DOHH2 (cell line): ENCODE results near the gene NPY.

ENCODE experiments used
- H3F3A ChIP-seq: fragments of 200-600 bp; sonication (generic), shearing (Covaris generic); 2 replicates; pipeline ENCODE4 v1.6.0; 2016; ENCODE audit warnings: antibody characterized with exemption, mild to moderate bottlenecking; ENCODE audit not compliant: control insufficient read depth, insufficient read depth
- H3K27ac ChIP-seq: fragments of 200-600 bp; sonication (generic); 2 replicates; pipeline ENCODE4 v1.5.1; 2014; ENCODE audit warnings: low read depth, mild to moderate bottlenecking, low read length, moderate library complexity
- H3K27me3 ChIP-seq: fragments of 200-600 bp; sonication (generic); 2 replicates; pipeline ENCODE4 v1.6.1; 2014; ENCODE audit warnings: mild to moderate bottlenecking, low read length, mixed read lengths; ENCODE audit not compliant: control insufficient read depth
- H3K36me3 ChIP-seq: fragments of 200-600 bp; sonication (generic); 2 replicates; pipeline ENCODE4 v1.6.1; 2014; ENCODE audit warnings: mild to moderate bottlenecking, low read length, moderate library complexity, mixed read lengths; ENCODE audit not compliant: control insufficient read depth
- H3K4me1 ChIP-seq: fragments of 200-600 bp; sonication (generic); 2 replicates; pipeline ENCODE4 v1.6.1; 2014; ENCODE audit warnings: mild to moderate bottlenecking, low read length, mixed read lengths; ENCODE audit not compliant: control insufficient read depth
- H3K4me2 ChIP-seq: fragments of 200-600 bp; sonication (generic); 2 replicates; pipeline ENCODE4 v1.6.0; 2014; ENCODE audit warnings: mild to moderate bottlenecking, low read length, moderate library complexity
- H3K4me3 ChIP-seq: fragments of 200-600 bp; sonication (generic); 2 replicates; pipeline ENCODE4 v1.5.1; 2014; ENCODE audit warnings: mild to moderate bottlenecking, low read length, mixed read lengths
- H3K79me2 ChIP-seq: fragments of 200-600 bp; sonication (generic); 2 replicates; pipeline ENCODE4 v1.6.1; 2014; ENCODE audit warnings: mild to moderate bottlenecking, low read length, mixed read lengths; ENCODE audit not compliant: control insufficient read depth
- H3K9me2 ChIP-seq: fragments of 200-600 bp; sonication (generic); replicated peaks from 2 replicates; pipeline ENCODE4 v1.6.1; 2014; ENCODE audit warnings: mild to moderate bottlenecking, low read length, mixed read lengths; ENCODE audit not compliant: control insufficient read depth
- H3K9me3 ChIP-seq: fragments of 200-600 bp; sonication (generic); 2 replicates; pipeline ENCODE4 v1.6.1; 2014; ENCODE audit warnings: antibody characterized with exemption, low read length, mixed read lengths; ENCODE audit not compliant: control insufficient read depth, insufficient read depth
- H4K20me1 ChIP-seq: fragments of 200-600 bp; sonication (generic); 2 replicates; pipeline ENCODE4 v1.6.0; 2014; ENCODE audit warnings: low read depth, mild to moderate bottlenecking, antibody characterized with exemption, low read length, moderate library complexity; ENCODE audit not compliant: control insufficient read depth, insufficient read depth
- EZH2phosphoT487 ChIP-seq: fragments of 200-600 bp; sonication (generic); IDR thresholded peaks from 2 replicates; pipeline ENCODE4 v1.6.1; 2017; ENCODE audit warnings: borderline replicate concordance, mild to moderate bottlenecking, antibody characterized with exemption, low read length, moderate library complexity, mixed read lengths
- TF ChIP-seq, protein P1 (sequence below): fragments of 200-600 bp; sonication (generic); IDR thresholded peaks from one replicate; pipeline ENCODE4 v1.5.1; 2014; ENCODE audit warnings: antibody characterized with exemption, mild to moderate bottlenecking, low read depth, low read length; ENCODE audit not compliant: poor library complexity, severe bottlenecking

Gene NPY

DNA sequence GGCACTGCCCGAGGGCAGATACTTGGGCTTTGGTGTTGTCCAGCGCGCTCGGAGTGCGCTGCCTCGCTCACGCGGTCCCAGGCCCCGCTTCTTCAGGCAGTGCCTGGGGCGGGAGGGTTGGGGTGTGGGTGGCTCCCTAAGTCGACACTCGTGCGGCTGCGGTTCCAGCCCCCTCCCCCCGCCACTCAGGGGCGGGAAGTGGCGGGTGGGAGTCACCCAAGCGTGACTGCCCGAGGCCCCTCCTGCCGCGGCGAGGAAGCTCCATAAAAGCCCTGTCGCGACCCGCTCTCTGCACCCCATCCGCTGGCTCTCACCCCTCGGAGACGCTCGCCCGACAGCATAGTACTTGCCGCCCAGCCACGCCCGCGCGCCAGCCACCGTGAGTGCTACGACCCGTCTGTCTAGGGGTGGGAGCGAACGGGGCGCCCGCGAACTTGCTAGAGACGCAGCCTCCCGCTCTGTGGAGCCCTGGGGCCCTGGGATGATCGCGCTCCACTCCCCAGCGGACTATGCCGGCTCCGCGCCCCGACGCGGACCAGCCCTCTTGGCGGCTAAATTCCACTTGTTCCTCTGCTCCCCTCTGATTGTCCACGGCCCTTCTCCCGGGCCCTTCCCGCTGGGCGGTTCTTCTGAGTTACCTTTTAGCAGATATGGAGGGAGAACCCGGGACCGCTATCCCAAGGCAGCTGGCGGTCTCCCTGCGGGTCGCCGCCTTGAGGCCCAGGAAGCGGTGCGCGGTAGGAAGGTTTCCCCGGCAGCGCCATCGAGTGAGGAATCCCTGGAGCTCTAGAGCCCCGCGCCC lies at the start of gene NPY:
Gene NPY, plus strand, starts transcription at position 294 of the 802 bp plus-strand sequence. CDS start 1,051 bp downstream, outside the sequence.
- no peaks in the 10 kb centered on the region for H4K20me1 ChIP-seq
- no peaks in the 10 kb centered on the region for H3F3A ChIP-seq
- H3K9me2 ChIP-seq, result no peaks in the 10 kb centered on the region
- H3K27me3 ChIP-seq, result peaks cover 63% of the 10 kb centered on the region
- H3K9me3 ChIP-seq, result no peaks in the 10 kb centered on the region
- H3K79me2 ChIP-seq, result no peaks in the 10 kb centered on the region
- H3K36me3 ChIP-seq, result no peaks in the 10 kb centered on the region
- peak within 1 kb of the TSS; percentile 51 for H3K4me2 ChIP-seq
- TF ChIP-seq EZH2phosphoT487, result no peak; the same call in 1 of the 2 replicates
- TF ChIP-seq, protein P1, sequence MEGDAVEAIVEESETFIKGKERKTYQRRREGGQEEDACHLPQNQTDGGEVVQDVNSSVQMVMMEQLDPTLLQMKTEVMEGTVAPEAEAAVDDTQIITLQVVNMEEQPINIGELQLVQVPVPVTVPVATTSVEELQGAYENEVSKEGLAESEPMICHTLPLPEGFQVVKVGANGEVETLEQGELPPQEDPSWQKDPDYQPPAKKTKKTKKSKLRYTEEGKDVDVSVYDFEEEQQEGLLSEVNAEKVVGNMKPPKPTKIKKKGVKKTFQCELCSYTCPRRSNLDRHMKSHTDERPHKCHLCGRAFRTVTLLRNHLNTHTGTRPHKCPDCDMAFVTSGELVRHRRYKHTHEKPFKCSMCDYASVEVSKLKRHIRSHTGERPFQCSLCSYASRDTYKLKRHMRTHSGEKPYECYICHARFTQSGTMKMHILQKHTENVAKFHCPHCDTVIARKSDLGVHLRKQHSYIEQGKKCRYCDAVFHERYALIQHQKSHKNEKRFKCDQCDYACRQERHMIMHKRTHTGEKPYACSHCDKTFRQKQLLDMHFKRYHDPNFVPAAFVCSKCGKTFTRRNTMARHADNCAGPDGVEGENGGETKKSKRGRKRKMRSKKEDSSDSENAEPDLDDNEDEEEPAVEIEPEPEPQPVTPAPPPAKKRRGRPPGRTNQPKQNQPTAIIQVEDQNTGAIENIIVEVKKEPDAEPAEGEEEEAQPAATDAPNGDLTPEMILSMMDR, result no peak
- peaks cover 4% of the 10 kb centered on the region; the same call in 1 of the 2 replicates for H3K4me1 ChIP-seq
- no peak within 1 kb of the TSS for H3K27ac ChIP-seq
- H3K4me3 ChIP-seq, result peak within 1 kb of the TSS; percentile 46

DNA sequence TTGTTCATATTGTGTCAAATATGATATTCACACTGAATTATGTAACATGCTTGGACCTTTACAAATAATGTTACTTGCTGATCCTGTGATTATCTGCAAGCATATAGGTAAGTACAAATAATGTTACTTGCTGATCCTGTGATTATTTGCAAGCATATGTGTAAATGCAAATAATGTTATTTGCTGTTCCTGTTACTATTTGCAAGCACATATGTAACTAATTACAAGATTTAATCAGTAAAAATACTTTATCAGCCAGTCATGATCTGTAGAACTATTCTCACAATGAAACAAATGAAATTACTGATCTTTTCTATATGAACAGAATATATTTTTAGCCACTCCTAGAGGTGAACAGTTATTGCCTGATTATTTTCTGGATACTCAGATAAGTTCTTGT lies 44.7 kb upstream of the NPY start:
- no peak overlapping the region for H3K27ac ChIP-seq
- no peaks in the 10 kb centered on the region for H4K20me1 ChIP-seq
- no peaks in the 10 kb centered on the region for H3F3A ChIP-seq
- no peak overlapping the region for H3K4me3 ChIP-seq
- H3K9me3 ChIP-seq, result no peaks in the 10 kb centered on the region
- no peaks in the 10 kb centered on the region for H3K4me1 ChIP-seq
- H3K79me2 ChIP-seq, result no peaks in the 10 kb centered on the region
- no peaks in the 10 kb centered on the region for H3K9me2 ChIP-seq
- no peak overlapping the region for H3K4me2 ChIP-seq
- H3K36me3 ChIP-seq, result no peaks in the 10 kb centered on the region
- 0 out of 2 replicates have a peak, but pooled peaks cover 3% of the 10 kb centered on the region for H3K27me3 ChIP-seq
- TF ChIP-seq EZH2phosphoT487, result no peak
- TF ChIP-seq, protein P1, result no peak

DNA sequence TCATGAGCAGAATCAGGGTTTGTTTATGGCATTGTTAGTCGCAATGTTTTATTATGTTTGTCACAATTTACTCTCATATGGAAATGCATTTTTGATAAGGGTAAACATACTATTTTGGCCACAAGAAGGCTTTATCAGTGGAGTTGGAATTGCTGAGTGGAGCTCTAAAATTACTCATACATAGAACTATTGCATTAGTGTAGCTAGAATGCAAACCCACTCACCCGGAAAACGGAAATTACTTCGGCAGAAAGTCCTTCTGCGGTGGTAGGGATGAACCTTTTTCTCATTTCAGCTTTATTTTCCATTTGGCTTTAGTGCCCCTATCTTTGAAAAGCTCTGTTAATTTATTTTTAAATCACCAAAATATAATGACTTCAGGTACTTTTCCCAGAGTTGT lies 42.8 kb upstream of the NPY start:
- H3K4me2 ChIP-seq, result no peak overlapping the region

More for the DNA sequence above, 42.8 kb upstream of the NPY start:
- H3K9me2 ChIP-seq, result no peaks in the 10 kb centered on the region
- no peaks in the 10 kb centered on the region for H3K36me3 ChIP-seq
- no peaks in the 10 kb centered on the region for H3K79me2 ChIP-seq
- H3K4me1 ChIP-seq, result no peaks in the 10 kb centered on the region
- no peak overlapping the region for H3K4me3 ChIP-seq
- H4K20me1 ChIP-seq, result no peaks in the 10 kb centered on the region
- H3K27me3 ChIP-seq, result 0 out of 2 replicates have a peak, but pooled peaks cover 3% of the 10 kb centered on the region
- H3F3A ChIP-seq, result no peaks in the 10 kb centered on the region
- no peak for TF ChIP-seq EZH2phosphoT487
- TF ChIP-seq, protein P1, result no peak
- H3K27ac ChIP-seq, result no peak overlapping the region
- no peaks in the 10 kb centered on the region for H3K9me3 ChIP-seq
